Kidney epithelial cell (primary cell): ENCODE measurements around the gene TMEM37. TPM values are rescaled to one million over a fixed set of nuclear protein-coding genes. Genes with fewer than 3 reads are reported as not detected.
A peak's percentile ranks its signal among the peaks of the same experiment; 100 is the strongest.

Source experiments
- DNase-seq: peaks from one replicate; pipeline ENCODE4 v3.0.0-alpha.2; 2010; ENCODE audit warnings: low read depth
- H3K27me3 ChIP-seq: 2 replicates; pipeline ENCODE4 v1.6.0; 2011; ENCODE audit warnings: low read length; ENCODE audit not compliant: control insufficient read depth, insufficient read depth
- H3K36me3 ChIP-seq: 2 replicates; pipeline ENCODE4 v1.5.1; 2011; ENCODE audit warnings: low read length; ENCODE audit not compliant: control insufficient read depth, insufficient read depth
- H3K4me3 ChIP-seq: 2 replicates; pipeline ENCODE4 v1.5.1; 2011; ENCODE audit warnings: low read depth, mild to moderate bottlenecking, control low read depth, low read length
- CTCF ChIP-seq: IDR thresholded peaks from 2 replicates; pipeline ENCODE4 v1.5.1; 2011; ENCODE audit warnings: mild to moderate bottlenecking, moderate library complexity, low read length, control low read depth, inconsistent platforms; ENCODE audit not compliant: insufficient read depth, poor library complexity, severe bottlenecking
- total RNA-seq: library from RNA; depleted of rRNA; stranded (reverse); fragments of >200 nt; gene quantifications from 2 replicates; pipeline ENCODE4 v1.2.3, GENCODE V29; 2015

TMEM37 gene, protein sequence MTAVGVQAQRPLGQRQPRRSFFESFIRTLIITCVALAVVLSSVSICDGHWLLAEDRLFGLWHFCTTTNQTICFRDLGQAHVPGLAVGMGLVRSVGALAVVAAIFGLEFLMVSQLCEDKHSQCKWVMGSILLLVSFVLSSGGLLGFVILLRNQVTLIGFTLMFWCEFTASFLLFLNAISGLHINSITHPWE
- total RNA-seq = 1.2 TPM in 1 of 2 replicates, not detected in the other

- no peak for TF ChIP-seq CTCF
- peak within 1 kb of the TSS; percentile 48 for H3K4me3 ChIP-seq
- no peak for DNase-seq
- H3K27me3 ChIP-seq = peaks cover 11% of the 10 kb centered on the region
- no peaks in the 10 kb centered on the region for H3K36me3 ChIP-seq
Measured at GRCh38 chr2:119431155-119431975, at the start of gene TMEM37. TMEM37 (plus strand) TSS chr2:119431854; CDS start chr2:119431904, 50 bp downstream.

DNA sequence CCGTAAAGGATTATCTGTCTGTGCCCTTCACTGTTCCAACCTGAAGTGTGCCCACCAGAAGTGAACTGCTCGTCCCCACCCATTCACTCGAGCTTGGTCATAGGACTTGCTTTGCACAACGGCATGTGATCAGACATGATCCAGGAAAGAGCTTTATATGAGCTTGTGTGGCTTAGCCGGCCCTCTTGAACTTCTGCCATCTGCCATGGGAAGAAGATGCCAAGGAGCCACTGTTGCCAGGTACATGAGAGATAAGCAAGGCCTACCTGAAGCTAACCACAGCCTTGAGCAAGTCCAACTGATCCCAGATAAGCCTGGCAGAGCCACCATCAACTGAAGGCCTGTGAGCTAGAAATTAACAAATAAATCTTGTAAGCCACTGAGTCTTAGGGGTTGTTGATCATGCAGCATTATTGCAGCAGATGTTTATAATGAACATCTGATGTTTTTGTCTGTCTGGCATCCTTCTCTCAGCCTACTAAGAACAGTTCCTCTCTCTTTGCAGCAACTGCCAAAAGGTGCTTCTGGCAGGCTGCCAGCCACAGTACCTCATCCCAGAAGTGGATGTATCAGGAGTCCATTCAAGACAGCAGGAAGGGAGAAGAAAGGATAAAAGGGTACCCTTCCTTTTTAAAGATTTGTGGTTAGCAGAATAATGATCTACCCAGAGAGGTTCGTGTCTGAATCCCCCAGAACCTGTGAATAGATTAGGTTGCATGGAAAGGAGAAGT lies 48.1 kb upstream of the TMEM37 start:
- no peak for DNase-seq
- H3K27me3 ChIP-seq = no peaks in the 10 kb centered on the region
- TF ChIP-seq CTCF = no peak
- no peak overlapping the region for H3K4me3 ChIP-seq
- H3K36me3 ChIP-seq = no peaks in the 10 kb centered on the region

- Histone ChIP-seq H3K27me3 (no peaks in the 10 kb centered on the region), H3K36me3 (no peaks in the 10 kb centered on the region), H3K4me3 (no peak overlapping the region)
- TF ChIP-seq CTCF = no peak
- no peak for DNase-seq
Measured at GRCh38 chr2:119384971-119385370, 46.7 kb upstream of the TMEM37 start.

- Histone ChIP-seq H3K27me3 (no peaks in the 10 kb centered on the region), H3K4me3 (no peak overlapping the region), H3K36me3 (no peaks in the 10 kb centered on the region)
- TF ChIP-seq CTCF = no peak
- no peak for DNase-seq
Measured at GRCh38 chr2:119385466-119385865, 46.2 kb upstream of the TMEM37 start.

GRCh38 chr2:119387381-119388129 lies 44.1 kb upstream of the TMEM37 start:
- no peaks in the 10 kb centered on the region for H3K36me3 ChIP-seq
- DNase-seq = peak; percentile 91
- no peaks in the 10 kb centered on the region for H3K27me3 ChIP-seq
- no peak overlapping the region for H3K4me3 ChIP-seq
- TF ChIP-seq CTCF = peak; percentile 39
